NCI-H345 treated with DMSO at 0.1 percent for 48 hours (cell line): ENCODE measurements around the gene NCKAP5.
"Not testable (repeated sequence)": the region's sequence is repeated elsewhere in the genome, so short reads cannot be mapped to it uniquely, and the experiment has no call there.

Experiments
- DNase-seq: peaks from one replicate; lab custom pipeline; 2025; ENCODE audit not compliant: unreplicated experiment; lab: John Stamatoyannopoulos, UW

NCKAP5 gene

DNA sequence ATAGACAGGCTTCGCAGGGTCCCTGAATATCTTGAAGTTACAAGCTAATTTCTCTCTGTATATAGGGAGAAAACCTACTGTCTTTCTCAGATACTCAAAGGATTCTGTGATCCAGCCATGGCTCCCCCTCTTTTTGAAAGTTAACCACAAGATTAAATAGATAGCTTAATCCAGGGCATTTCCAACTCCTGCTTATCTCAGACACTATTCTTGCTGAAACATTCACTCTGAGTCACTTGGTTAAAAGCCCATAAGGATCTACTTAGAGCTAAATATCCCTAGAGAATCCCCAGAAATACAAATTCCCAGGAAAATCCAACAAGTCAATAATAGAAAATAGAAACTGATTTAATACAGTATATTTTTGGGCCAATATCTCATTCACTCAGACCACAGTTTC, 719.1 kb downstream of the NCKAP5 start:
- DNase-seq = no peak

DNA sequence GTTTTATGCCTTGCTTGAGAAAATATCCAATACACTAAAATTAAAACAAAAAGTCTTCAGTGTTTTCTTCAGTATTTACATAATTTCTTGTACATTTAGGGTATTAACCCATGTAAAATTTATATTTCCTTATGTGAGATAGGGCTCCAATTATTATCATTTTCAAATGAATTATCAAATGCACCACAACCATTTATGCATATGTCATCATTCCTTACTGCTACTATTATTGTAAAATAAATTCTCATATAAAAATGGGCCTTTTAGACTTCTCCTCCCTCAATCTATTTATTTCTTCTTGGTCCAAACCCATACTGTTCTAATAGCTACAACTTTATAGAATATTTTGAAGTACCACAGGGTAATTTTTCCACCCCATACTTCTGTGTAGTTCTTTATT, 722.9 kb downstream of the NCKAP5 start:
- DNase-seq = no peak

DNA sequence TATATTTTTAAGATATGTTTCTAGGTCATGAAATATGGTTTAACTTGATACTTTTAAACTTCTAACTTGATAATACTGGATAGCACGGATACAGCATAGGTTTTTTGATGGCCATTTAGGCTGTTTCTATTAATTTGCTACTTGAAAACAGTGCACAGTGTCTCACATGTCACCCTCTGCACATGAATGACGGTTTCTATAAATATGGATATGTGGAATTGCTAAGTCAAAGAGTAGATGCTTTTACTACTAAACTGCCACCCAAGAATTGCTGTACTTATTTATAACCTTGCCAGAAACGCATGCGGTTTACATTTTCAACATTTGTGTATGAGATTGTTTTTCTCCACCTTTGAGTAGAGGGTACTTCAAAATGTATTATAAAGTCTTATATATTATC, 723.7 kb downstream of the NCKAP5 start:
- no peak for DNase-seq

- no peak for DNase-seq
These were observed 730.5 kb downstream of the NCKAP5 start for GRCh38 chr2:132837769-132838168.

GRCh38 chr2:132830321-132830827, 737.9 kb downstream of the NCKAP5 start:
- no peak for DNase-seq

DNA sequence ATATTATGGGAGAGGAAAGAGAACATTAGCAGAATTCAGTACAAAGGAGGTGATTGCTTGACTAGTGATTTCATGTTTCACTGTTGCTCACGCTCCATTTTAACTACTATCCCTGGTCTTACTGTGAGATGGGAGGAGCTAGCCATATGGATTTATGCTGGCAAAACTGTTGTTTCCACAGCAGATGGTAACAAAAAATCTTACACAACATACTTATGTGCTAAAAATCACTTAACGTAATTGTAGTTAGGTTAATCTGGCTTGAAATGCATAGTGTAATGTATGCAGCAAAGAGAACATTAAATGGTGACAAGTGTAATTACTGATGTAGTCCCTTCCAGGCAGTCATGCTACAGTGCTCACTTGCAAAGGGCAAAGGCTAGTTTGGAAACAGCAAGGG, 742.7 kb downstream of the NCKAP5 start:
- no peak for DNase-seq

- no peak for DNase-seq
These were observed 743.5 kb downstream of the NCKAP5 start for GRCh38 chr2:132824716-132825115.

GRCh38 chr2:132816234-132816633, 752.0 kb downstream of the NCKAP5 start:
- no peak for DNase-seq

GRCh38 chr2:132815516-132815915, 752.7 kb downstream of the NCKAP5 start:
- no peak for DNase-seq

GRCh38 chr2:132814651-132815050, 753.6 kb downstream of the NCKAP5 start:
- DNase-seq = no peak

GRCh38 chr2:132813422-132813821, 754.8 kb downstream of the NCKAP5 start:
- no peak for DNase-seq

DNA sequence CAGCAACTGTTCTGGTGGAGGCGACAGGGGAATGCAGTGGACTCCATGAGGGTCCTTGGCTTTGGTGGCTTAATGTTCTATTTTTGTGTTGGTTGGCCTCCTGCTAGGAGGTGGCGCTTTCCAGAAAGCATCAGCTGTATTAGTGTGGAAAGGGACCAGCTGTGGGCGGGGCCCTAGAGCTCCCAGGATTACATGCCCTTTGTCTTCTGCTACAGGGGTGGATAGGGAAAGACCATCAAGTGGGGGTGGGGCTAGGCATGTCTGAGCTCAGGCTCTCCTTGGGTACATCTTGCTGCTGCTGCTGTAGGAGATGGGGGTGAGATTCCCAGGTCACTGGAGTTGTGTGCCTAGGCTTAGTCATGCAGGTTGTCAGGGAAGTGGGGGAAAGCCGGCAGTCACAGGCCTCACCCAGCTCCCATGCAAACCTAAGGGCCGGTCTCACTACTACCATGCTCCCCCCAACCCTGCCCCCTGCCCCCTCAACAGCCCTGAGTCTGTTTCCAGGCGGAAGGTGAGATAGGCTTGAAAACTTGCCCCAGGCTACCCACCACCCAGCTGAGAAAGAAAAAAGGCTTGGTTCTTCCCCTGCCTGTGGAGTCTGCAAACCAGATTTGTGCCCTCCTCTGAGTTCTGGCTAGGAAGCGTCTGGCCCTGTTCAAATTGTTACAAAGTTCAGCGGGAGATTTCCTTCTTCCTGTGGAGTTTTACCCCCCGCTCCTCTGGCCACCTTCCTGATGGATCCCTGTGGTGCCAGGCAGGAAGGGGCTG, 756.9 kb downstream of the NCKAP5 start:
- DNase-seq = no peak

- not testable (repeated sequence) for DNase-seq
These were observed 758.3 kb downstream of the NCKAP5 start for GRCh38 chr2:132809962-132810361.

- peak; percentile 28 for DNase-seq
These were observed 764.2 kb downstream of the NCKAP5 start for GRCh38 chr2:132804051-132804450.

- DNase-seq = no peak
These were observed 769.9 kb downstream of the NCKAP5 start for GRCh38 chr2:132798341-132798740.

GRCh38 chr2:132797556-132797955, 770.7 kb downstream of the NCKAP5 start:
- DNase-seq = no peak

- no peak for DNase-seq
These were observed 771.2 kb downstream of the NCKAP5 start for GRCh38 chr2:132797071-132797470.

DNA sequence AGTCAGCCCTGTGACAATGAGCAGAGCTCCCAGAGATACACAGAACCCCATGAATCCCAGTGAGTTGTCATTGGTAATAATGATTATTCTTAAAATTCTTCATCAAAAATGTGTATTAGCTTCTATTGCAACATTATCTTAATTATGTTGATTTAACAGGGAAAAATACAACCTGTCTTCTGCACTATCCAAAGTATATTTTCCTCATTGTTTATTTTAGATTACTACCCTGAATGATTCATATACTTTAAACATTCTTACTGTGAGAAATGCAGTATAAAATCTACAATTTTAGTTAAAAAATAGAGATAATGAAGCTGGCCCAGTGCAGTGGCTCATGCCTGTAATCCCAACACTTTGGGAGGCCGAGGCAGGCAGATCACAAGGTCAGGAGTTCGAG, 773.0 kb downstream of the NCKAP5 start:
- no peak for DNase-seq

DNA sequence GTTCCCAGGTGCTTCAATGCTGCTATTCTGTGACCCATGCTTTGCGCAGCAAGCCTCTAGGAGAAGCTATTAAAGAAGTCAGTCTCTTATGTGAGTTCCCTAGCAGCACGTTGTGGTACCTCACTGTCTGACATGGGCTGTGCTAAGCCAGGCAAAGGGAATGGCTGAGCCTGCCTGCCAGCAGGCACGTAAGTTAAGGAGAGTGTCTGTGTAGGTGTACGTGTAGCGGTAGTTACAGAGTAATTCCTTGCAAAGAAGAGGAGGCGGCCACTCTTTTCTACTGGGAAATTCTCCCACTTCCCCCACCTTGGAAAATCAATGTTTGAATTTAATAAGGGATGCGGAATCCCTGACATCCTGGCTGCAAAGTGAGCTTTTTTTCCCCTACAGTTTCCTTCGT, 774.7 kb downstream of the NCKAP5 start:
- DNase-seq = no peak

DNA sequence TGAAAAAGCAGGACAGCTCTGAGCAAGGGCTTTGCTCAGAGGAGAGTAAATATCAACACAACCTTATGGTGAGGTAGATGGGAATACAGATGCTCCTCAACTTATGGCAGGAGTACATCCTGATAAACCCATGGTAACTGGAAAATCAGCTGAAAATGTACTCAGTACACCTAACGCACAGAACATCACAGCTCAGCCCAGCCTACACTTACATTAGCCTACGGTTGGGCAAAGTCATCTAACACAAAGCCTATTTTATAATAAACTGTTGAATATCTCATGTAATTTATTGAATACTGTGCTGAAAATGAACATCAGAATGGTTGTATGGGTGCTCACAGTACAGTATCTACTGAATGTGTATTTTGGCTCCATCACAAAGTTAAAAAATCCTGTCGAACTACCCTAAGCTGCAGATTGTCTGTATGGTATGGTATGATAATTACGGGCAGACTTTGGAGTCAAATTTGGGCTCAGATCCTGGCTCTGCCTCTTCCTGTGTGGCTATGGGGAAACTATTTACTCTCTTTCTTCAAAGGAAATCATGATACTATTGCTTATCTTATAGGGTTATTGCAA, 778.0 kb downstream of the NCKAP5 start:
- DNase-seq = no peak

DNA sequence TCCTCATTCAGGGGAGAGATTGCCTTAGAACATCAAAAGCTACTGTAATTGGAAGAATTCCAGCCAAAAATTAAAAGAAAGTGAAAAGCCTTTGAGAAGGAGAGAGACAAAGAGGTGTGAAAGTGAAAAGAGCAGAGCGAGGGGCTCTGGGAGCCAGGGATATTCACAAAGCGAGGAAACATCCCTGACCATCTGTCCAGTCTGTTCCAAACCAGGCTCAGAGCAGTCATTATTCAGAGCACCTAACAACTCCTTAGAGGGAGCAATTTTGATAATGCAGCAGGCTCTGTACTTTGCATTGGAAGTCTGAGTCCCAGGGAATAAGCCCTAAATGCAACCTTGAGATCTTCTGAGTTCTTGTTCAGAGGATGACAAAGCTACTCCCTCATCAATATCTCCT, 779.2 kb downstream of the NCKAP5 start:
- DNase-seq = no peak

- DNase-seq = no peak
These were observed 779.9 kb downstream of the NCKAP5 start for GRCh38 chr2:132788310-132788838.
